Suprapubic skin (tissue), 4 donors: Measurements from ENCODE around the gene DAO. TPM values are rescaled to one million over a fixed set of nuclear protein-coding genes. Genes with fewer than 3 reads are reported as not detected.

ENCODE experiments used
- DNase-seq, 2 donors: peaks; one replicate each; pipeline ENCODE4 v3.0.0-alpha.2; 2019; ENCODE audit warnings: low spot score in 2 of 2
- H3K27ac ChIP-seq: fragments of 200-600 bp; sonication (generic); one replicate; pipeline ENCODE4 v1.5.1; 2019
- H3K27me3 ChIP-seq: fragments of 200-600 bp; sonication (generic); one replicate; pipeline ENCODE4 v1.5.1; 2019
- H3K36me3 ChIP-seq: fragments of 200-600 bp; sonication (generic); one replicate; pipeline ENCODE4 v1.5.1; 2019
- H3K4me1 ChIP-seq: fragments of 200-600 bp; sonication (generic); one replicate; pipeline ENCODE4 v1.5.1; 2019
- H3K4me3 ChIP-seq: fragments of 200-600 bp; sonication (generic); one replicate; pipeline ENCODE4 v1.5.1; 2019; ENCODE audit warnings: mild to moderate bottlenecking
- H3K9me3 ChIP-seq: fragments of 200-600 bp; sonication (generic); one replicate; pipeline ENCODE4 v1.5.1; 2019
- CTCF ChIP-seq, 2 donors: fragments of 200-600 bp in 1 of 2; fragments of 450-650 bp in 1 of 2; sonication (generic) in 1 of 2; IDR thresholded peaks; one replicate each; pipeline ENCODE4 v1.5.1; 2016 to 2019; ENCODE audit warnings: antibody characterized with exemption in 2 of 2, mild to moderate bottlenecking in 1 of 2, moderate library complexity in 1 of 2
- EP300 ChIP-seq: sonication (generic); formaldehyde crosslinking; IDR thresholded peaks from one replicate; pipeline ENCODE4 v1.6.1; 2017; ENCODE audit warnings: antibody characterized with exemption
- POLR2A ChIP-seq, 2 donors: fragments of 450-650 bp; IDR thresholded peaks; one replicate each; pipeline ENCODE4 v1.6.1; 2017; ENCODE audit warnings: antibody characterized with exemption in 2 of 2, mild to moderate bottlenecking in 2 of 2, moderate library complexity in 2 of 2
- POLR2AphosphoS5 ChIP-seq, 3 donors: sonication (generic); formaldehyde crosslinking; IDR thresholded peaks; one replicate each; pipeline ENCODE4 v1.6.1; 2017; ENCODE audit warnings: antibody characterized with exemption in 3 of 3
- WGBS: methylation state at CpG from one replicate; pipeline ENCODE4 v1.1.5; 2018; 5-methylcytosine and 5-hydroxymethylcytosine counted together
- total RNA-seq, 4 donors: library from RNA; depleted of rRNA; stranded (reverse); fragments of >200 nt; gene quantifications; one replicate each; pipeline ENCODE4 v1.1.0, GENCODE V29; 2016

Gene DAO
- total RNA-seq, 4 donors from 2014 or later, result not detected

GRCh38 chr12:108935159-108935763 is 55.4 kb downstream of the DAO start:
- H3K4me1 ChIP-seq, result no peaks in the 10 kb centered on the region
- no peak for TF ChIP-seq CTCF (IDR thresholded peaks at IDR 0.05)
- no peak for TF ChIP-seq EP300
- no peak for TF ChIP-seq POLR2A (IDR thresholded peaks at IDR 0.05)
- no peak for TF ChIP-seq POLR2AphosphoS5 (IDR thresholded peaks at IDR 0.05)
- H3K9me3 ChIP-seq, result no peaks in the 10 kb centered on the region
- H3K4me3 ChIP-seq, result no peak overlapping the region
- no peak for DNase-seq
- H3K36me3 ChIP-seq, result no peaks in the 10 kb centered on the region
- 78% methylated on average over 7 of the region's 7 CpGs for WGBS
- no peaks in the 10 kb centered on the region for H3K27me3 ChIP-seq
- H3K27ac ChIP-seq, result no peak overlapping the region

GRCh38 chr12:108938247-108938924 is 58.5 kb downstream of the DAO start:
- DNase-seq, result no peak
- Histone ChIP-seq H3K36me3 (no peaks in the 10 kb centered on the region), H3K27me3 (no peaks in the 10 kb centered on the region), H3K4me1 (no peaks in the 10 kb centered on the region), H3K9me3 (no peaks in the 10 kb centered on the region), H3K4me3 (no peak overlapping the region), H3K27ac (no peak overlapping the region)
- TF ChIP-seq POLR2A (IDR thresholded peaks at IDR 0.05), result no peak
- TF ChIP-seq EP300, result no peak
- no peak for TF ChIP-seq CTCF (IDR thresholded peaks at IDR 0.05)
- no peak for TF ChIP-seq POLR2AphosphoS5 (IDR thresholded peaks at IDR 0.05)
- WGBS, result 84% methylated on average over 13 of the region's 13 CpGs

GRCh38 chr12:108939594-108939993 is 59.7 kb downstream of the DAO start:
- H3K4me1 ChIP-seq, result no peaks in the 10 kb centered on the region
- H3K27me3 ChIP-seq, result no peaks in the 10 kb centered on the region
- 73% methylated on average over 1 of the region's 1 CpG for WGBS
- H3K4me3 ChIP-seq, result no peak overlapping the region
- no peak overlapping the region for H3K27ac ChIP-seq
- DNase-seq, result no peak
- no peaks in the 10 kb centered on the region for H3K36me3 ChIP-seq
- no peaks in the 10 kb centered on the region for H3K9me3 ChIP-seq
- TF ChIP-seq POLR2AphosphoS5 (IDR thresholded peaks at IDR 0.05) (no peak), CTCF (IDR thresholded peaks at IDR 0.05) (no peak), POLR2A (IDR thresholded peaks at IDR 0.05) (no peak), EP300 (no peak)

- WGBS, result 68% methylated on average over 1 of the region's 1 CpG
- no peak for TF ChIP-seq EP300
- TF ChIP-seq POLR2A (IDR thresholded peaks at IDR 0.05), result no peak
- TF ChIP-seq POLR2AphosphoS5 (IDR thresholded peaks at IDR 0.05), result no peak
- TF ChIP-seq CTCF (IDR thresholded peaks at IDR 0.05), result no peak
- Histone ChIP-seq H3K36me3 (no peaks in the 10 kb centered on the region), H3K9me3 (no peaks in the 10 kb centered on the region), H3K27ac (no peak overlapping the region), H3K4me3 (no peak overlapping the region), H3K4me1 (no peaks in the 10 kb centered on the region), H3K27me3 (no peaks in the 10 kb centered on the region)
- no peak for DNase-seq
Observed at GRCh38 chr12:108940138-108940537, 60.2 kb downstream of the DAO start.

GRCh38 chr12:108947097-108947496 is 67.2 kb downstream of the DAO start:
- Histone ChIP-seq H3K4me1 (peaks cover 9% of the 10 kb centered on the region), H3K4me3 (no peak overlapping the region), H3K27me3 (no peaks in the 10 kb centered on the region), H3K9me3 (peaks cover 5% of the 10 kb centered on the region), H3K36me3 (no peaks in the 10 kb centered on the region), H3K27ac (no peak overlapping the region)
- TF ChIP-seq CTCF (IDR thresholded peaks at IDR 0.05) (no peak), POLR2AphosphoS5 (IDR thresholded peaks at IDR 0.05) (no peak), EP300 (no peak), POLR2A (IDR thresholded peaks at IDR 0.05) (no peak)
- 60% methylated on average over 1 of the region's 1 CpG for WGBS
- DNase-seq, result no peak
